GM21515 (cell line): ENCODE data around the gene NFIX.

Source experiments
- ATAC-seq: cut with Tn5 transposase; IDR thresholded peaks from one replicate; pipeline ENCODE4 v1.9.1; 2021; ENCODE audit not compliant: unreplicated experiment

Gene NFIX

DNA sequence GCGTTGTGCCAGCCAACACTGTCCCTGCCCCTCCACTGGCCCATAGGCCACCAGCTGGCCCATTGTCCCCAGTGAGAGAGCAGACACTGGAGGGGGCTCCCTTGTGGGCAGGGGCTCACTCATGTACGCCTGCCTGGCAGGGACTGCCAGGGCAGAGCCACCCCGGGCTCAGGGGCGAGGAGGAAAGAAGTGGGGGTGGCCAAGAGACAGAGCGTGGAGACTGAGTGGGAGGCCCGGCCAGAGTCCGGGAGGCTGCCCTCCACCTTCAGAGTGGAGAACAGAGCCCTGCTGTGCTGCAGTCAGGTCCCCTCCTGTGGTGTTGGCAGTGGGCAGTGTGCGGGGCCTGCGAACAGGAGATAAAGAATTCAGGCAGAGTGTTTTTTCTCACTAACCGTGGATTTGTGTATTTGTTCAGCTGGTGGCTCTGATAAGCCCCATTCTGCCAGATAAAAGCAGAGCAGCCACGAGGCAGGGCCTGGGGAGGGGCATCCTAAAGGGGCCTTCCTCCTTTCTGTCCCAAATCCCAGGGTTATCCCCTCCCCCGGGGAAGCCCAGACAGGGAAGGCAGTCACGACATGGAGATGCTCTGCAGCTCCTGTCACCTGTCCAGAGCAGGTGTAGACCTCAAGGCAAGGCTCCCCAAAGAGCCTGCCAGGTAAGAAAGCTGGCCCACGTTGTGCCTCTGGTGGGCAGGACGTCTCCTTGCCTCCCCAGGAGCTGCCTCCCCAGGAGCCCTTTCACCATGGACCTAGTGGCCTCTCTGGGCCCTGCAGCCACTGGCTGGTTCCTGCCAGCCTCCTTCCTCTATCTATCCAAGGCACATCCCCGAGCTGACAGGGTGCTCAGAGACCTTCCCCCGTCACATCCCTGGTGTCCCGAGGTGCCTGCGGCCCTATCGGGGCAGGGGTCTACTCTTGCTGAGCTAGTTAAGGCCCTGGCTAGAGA, 74.4 kb downstream of the NFIX start:
- ATAC-seq, result no peak

DNA sequence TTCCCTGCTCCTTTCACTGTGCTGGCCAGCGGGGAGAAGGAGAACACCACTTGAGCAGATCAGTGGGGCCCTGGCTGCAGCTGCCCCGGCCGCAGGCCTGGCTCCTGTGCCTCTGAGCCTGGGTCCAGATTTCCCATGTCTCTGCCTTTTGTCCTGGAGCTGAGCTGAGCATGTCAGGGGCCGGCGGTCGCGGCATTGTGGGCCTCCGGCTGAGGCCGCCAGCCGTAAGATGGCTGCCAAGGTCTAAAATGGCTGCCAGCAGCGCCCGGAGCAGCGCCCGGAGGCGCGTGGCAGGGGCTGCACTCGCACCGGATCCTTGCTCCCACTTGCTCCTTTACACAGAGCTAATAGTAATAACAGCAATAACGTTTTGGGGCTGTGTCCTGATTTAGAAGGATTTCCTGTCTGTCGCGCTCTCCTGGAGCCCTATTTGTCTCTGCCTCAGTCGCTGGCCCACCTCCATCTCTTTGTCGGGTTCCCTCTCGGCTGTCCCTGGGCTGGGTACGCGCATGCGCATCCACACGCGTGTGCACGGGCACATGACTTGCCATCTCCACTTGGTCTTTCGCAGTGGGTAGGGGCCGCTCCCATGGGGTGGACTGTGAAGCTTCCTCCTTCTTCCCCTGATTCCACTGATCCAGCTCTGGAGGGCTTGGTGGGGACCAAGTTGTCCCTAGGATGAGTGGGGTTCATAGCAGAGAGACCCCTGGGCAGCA, 75.3 kb downstream of the NFIX start:
- no peak for ATAC-seq

DNA sequence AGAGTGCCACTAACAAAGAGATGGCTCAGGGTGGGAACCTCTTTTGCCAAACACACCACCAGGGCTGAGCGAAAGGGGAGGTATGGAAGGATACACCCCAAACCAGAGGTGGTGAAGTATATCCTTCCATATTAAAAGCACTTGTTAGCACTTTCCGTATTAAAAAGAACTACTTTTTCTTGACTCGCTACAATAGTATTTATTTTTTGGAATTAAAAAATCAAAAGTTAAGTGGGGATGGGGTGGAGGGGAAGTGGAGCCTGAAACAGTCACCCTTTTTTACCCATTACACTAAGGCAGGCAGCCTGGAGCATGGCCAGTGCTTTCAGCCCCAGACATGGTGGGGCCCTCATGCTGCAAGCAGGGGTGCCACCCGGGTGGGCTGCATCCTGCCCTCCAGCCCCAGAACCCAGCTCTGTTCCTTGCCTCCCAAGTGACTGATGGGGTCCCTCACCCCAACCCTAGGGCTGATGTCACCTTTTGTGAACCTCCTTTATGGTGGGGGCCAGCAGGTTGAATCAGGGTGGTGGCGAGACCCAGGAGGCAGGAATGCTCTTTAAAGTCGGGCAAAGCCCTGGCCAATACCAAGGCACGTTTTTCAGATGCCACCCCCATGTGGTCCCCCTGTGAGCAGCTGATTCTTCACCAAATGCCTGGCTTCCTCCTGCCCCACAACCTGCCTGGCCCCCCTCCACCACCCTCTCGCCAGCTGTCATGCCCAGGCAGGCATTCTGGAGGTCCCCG, 76.3 kb downstream of the NFIX start:
- no peak for ATAC-seq

DNA sequence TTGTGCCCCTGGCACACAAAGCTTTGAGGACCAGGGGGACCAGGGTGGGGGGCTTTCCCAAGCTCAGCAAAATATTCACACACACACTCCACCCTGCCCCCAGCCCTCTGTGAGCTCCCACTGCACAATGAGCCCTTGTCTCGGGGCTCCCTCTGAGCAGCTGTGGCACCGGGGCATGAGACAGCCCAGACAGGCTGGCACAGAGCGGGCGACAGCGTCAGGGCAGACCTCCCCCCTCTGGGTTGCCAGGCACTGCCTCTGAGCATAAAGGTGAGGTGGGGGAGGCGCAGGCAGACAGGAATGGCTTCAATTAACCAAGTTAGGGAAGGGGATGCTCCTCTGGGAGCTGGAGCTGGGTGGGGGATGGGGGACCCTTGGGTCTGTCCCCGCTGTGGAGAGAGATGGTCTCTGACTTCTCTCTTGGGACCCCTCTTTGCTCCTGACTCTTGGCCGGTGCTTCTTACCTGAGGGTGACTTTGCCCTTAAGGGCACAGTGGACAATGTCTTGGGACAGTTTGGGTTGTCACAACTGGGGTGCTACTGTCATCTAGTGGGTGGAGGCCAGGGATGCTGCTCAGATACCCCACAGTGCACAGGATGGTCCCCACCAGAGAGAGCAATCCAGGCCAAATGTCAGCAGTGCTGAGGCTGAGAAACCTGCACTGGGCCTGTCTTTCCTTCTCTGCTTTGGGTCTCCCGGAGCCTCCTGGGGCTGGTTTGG, 77.1 kb downstream of the NFIX start:
- no peak for ATAC-seq

DNA sequence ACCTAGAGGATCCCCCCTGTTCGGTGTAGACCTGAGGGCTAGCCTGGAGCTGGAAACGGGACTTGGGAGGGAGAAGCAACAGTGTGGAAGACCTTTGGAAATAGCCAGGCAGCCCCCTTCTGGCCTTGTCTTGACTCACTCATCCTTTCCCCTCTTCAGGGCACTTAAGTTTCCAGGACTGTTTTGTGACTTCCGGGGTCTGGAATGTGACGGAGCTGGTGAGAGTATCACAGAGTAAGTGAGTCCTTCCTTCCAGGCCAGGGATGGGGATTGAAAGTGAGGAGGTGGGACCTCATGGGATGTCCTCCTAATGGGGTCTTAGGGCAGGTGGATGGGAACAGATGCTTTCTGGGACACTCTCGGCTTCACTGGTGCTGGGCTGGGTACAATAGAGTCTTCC, 78.0 kb downstream of the NFIX start:
- ATAC-seq, result no peak

DNA sequence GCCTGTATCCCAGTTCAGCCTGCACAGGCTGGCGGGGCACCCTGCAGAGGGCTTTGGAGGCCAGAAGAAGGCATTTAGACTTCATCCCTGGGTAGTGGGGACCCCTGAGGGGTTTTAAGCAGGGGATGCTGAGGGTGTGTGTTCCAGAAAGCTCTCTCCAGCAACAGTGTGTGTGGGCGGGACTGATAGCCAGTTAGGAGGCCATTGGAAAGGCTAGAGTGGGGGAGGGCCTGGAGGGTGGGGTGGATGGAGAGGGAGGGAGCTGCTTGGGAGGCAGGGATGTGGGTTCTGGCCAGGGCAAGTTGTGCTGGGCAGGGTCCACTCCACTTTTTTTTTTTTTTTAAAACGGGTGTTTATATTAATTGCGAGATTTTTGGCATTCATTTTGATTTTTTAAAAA, 79.1 kb downstream of the NFIX start:
- ATAC-seq, result no peak

DNA sequence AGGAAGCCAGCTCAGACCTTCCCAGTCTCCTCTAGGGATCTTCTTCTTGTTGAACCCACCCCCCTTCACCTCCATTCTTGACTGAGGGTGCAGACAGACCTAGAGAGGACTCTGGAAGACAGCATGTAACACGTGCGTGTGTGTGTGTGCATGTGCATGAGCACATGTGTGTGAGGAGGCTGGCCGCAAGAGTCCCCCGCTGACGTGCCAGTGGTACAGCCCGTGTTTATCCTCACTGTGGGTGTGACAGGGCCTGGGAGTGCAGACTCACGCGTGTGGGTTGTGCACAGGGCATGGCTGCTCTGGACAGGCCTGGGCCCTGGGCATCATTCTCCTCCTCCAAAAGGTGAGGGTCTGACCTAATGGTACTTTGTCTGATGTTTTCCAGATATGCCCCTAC, 81.0 kb downstream of the NFIX start:
- no peak for ATAC-seq

DNA sequence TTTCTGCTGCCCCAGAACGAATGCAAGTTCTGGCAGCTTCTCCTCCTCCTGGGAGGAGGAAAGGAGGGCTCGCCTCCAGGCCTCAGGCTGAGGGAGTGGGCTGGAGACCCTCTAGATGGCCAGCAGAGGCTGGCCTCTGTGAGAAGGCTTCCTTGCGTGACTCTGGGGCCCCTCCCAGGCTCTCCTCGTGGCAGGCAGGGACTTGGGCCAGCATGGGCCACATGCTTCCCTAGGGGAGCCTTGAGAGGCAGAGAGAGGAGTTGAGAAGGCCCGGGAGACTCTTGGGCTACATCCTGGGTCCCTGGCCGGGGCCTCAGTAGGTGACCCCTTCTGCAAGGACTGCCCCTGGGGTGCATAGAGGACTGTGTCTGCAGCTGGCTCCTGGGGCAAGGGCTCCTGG, 81.5 kb downstream of the NFIX start:
- ATAC-seq, result no peak

DNA sequence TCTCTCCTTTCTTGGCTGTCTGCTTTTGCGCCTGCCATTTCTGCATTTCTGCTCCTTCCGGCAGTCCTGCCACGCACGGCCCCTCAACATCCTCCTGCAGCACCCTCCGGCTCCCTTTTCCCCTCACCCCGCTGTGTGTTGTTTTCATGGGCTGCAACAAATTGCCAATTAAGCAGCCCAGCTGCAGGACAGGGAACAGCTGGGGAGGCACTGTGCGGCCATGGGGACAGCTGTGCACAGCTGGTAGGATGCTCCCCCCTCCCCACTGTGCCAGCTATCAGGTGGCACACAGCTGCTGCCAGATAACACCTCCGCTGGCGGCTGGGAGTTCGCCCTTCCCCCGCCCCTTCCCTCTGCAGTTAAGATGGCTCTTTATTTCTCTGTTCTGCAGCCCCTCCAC, 82.0 kb downstream of the NFIX start:
- no peak for ATAC-seq

DNA sequence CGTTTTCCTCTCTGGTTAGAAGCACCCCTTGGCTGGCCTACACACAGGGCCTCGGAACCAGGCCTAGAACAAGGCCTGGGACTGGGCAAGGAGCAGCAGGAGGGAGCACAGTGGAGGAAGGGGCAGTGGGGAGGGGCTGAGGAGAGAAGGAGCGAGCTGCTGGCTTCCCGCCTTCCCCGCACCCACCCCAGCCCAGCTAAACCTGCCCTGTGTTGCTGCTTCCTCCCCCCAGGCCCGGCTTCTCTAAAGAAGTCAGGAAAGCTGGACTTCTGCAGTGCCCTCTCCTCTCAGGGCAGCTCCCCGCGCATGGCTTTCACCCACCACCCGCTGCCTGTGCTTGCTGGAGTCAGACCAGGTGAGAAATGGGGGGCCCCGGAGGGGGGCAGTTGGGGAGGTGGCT, 83.1 kb downstream of the NFIX start:
- no peak for ATAC-seq

DNA sequence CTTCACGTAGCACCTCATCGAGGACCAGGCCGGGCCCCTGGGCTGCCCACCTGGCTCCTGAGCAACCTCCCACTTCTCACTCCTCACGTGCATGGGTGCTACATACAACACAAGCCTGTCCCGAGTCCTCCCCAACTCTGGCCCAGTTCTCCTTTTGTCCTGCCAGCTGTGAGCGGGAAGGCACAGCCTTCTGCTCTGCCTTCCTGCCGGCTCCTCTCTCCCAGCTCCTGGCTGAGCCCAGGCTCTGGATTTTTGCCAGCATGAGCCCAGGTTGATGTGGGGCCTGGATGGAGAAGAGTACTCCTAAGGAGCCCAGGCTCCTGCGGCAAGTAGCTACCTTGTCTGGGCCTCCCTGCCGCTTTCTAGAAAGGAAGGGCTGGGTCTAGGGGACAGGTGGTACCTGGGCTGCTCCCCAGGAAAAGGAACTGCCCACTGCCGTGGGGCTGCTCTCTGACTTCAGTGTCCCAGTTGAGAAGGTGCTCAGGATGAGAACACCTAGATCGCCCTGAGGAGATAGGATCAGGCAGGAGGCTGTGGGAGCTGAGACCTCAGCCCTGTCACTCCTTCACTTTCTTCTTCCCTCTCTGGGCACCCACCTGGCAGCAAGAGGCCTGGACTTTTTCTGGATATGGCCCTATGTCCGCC, 83.7 kb downstream of the NFIX start:
- ATAC-seq, result no peak

DNA sequence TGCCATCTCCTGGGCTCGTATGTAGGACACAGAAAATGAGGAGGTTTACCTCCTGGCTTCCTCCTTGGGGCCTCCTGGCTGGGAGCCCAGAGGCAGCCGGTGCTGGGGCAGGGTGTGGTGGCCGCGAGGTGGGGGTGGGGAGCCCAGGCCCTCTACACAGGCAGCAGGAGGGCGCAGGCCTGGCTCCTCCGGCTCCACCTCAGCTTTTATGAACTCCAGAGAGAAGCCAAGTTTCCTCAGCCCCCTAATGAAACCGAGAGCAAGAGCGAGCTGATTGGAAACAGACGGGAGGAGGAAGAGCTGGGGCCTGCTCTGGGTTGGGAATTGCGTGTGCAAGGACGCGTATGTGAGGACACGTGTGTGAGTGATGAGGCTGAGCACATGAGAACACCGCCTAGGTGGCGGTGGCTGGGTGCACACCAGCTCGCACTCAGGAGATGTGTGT, 84.3 kb downstream of the NFIX start:
- ATAC-seq, result no peak

DNA sequence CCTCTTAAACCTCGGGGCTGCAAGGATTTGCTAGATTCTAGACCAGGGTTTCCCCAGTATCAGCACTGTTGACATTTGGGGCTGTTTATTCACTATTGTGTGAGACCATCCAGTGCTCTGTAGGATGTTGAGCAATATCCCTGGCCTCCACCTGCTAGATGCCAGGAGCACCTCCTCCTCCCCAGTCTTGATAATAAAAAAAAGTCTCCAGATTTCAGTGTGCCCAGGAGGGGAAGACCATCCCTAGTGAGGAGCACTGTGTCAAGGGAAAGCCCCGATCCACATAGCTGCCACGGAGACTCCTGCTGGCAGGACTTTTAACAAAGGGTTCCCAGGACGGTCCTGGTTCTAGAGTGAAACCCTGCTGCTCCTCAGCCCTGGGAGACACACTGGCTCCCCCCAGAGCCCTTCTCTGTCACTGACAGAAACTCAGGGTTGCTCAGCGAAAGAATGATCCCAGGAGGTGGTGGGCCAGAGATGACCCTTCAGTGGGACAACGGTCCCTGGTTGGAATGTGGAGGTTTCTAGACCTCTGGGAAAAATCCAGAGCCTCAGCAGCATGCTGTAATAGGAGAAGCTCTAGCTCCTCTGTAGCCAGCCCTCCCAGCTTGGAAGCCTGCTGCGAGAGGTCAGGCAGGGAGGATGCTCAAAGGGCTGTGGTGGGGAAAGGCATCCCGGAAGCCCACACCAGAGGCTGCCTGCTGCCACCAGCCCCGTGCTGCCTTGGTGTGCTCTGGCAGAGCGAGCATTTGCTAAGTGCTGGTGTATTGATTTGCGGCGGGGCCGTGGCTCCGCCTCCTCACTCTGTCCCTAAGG, 87.1 kb downstream of the NFIX start:
- ATAC-seq, result no peak

DNA sequence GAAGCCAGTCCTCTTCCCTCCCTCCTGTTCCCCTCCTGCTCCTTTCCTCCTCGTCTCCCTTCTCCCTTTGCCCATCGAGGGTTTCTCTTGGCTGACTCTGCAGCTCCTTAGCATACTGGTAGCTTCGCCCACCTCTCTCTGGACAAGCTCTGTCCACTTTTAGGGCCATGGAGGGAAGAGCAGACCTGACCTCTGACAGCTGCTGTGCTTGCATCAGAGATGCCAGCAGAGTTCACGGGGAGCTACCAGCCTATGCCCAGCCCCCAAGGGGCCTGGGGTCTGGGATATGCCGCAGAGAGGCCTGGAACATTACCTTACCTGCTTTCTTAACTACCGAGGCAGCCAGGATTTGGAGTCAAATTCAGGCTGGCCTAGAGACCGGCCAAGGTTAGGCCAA, 87.7 kb downstream of the NFIX start:
- no peak for ATAC-seq

DNA sequence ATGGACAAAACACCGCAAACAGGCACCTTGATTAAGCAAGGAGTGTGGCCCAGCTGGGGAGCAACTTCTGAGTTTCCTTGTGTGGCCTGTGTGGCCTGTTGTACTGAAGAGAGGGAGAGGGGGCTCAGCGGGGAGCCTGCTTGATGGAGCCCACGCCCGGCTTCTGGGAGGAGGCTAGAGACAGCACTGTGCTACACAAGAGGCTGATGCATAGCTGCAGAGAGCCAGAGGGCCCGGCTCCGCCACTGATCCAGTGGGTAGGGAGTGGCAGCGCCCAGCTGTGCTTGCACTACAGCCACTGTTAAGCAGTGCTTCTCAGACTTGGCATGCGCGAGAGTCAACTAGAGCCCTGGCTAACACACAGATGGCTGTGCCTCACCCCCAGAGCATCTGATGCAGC, 88.4 kb downstream of the NFIX start:
- ATAC-seq, result no peak

DNA sequence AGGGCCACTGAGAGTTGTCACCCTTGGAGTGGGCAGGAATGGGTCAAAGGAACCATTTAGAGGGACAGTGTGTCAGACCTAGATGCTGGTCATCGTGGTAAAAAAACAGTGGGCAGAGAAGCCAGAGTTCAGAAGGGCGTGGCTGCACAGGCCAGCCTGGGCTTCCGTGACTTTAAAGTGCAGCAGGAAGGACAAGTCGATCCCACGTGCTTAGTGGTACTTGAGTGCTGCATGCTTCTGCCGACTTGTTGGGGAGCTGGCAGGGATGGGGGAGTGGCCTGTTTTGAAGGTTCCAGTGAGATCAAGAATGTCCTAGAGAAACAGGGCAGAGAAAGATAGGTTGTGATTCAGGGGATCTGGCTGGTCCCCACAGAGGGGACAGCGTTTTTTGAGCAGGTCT, 90.4 kb downstream of the NFIX start:
- ATAC-seq, result no peak

DNA sequence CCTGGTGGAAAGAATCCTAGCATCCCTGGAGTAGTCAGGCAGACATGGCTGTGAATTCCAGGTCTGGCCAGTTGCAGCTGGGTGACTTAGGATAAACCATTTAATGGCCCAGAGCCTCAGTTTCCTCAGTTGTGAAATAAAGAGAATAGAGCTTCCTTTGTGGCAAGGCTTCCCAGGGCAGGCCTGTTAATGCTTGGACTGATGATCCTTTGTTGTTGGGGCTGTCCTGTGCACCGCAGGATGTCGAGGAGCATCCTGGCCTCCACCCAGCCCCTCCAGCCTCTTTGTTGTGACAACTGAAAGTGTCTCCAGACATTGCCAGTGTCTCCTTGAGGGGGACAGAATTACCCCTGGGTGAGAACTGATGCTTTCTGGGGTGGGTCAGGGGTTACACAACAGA, 91.1 kb downstream of the NFIX start:
- ATAC-seq, result no peak

DNA sequence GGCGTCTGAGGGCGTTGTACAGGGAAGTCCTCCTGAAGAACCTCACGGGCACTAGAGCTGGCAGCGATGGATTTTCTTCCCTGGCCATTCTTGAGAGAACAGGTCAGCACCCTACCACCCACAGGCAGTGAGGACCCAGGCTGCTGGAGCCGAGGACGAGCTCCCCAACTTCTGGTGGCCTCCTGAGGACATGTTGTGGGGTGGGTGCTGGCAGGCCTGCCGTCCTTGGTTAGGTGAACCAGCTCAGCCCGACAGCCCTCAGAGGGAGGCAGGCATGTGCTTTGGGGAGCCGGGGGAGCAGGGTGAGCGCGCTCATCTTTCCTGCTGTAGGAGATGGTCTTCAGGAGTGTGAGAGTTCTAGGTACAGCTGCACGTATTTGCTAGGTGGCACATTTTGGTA, 92.0 kb downstream of the NFIX start:
- ATAC-seq, result no peak

DNA sequence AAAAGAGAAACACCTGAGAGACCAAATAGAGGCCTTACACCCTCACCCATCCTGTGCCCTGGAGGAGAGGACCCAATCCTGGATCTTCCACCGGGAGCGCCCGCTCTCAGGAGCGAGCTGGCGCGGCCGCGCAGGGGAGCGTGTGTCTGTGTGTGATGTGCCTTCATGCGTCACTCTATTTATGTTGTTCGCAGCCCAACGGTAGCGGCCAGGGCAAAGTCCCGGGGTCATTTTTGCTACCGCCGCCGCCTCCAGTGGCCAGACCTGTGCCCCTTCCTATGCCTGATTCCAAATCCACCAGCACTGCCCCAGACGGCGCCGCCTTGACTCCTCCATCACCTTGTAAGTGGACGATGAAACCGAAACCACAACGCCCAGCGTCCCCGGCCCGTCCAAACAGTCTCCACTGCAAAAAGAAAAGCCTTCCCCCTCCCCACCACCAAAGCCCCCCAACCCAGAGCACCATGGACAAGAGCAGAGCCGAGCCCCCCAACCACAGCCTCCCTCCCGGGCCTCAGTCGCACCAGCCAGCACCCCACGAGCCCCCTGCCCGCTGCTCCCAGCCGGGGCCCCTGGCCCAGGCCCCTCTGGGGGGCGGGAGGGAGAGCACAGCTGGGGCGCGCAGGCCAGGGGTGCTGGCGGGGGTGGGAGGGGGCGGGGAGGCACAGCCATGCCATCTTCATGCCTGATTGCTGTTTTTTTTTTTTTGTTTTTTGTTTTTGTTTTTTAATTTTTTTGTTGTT, 92.7 kb downstream of the NFIX start:
- no peak for ATAC-seq
